Esophagus squamous epithelium (tissue), 5 donors: Measurements from ENCODE around the gene RASGRP4. TPM values are rescaled to one million over a fixed set of nuclear protein-coding genes. Genes with fewer than 3 reads are reported as not detected.

Experiments used
- DNase-seq: peaks from one replicate; lab custom pipeline; 2025; lab: John Stamatoyannopoulos, UW
- H3K27ac ChIP-seq, 4 donors: fragments of 200-600 bp; sonication (generic); one replicate each; pipeline ENCODE4 v1.5.1; 2016 to 2019; ENCODE audit warnings: mild to moderate bottlenecking in 1 of 4
- H3K27me3 ChIP-seq, 4 donors: fragments of 200-600 bp; sonication (generic); 1 replicate in 3 of 4; 2 replicates in 1 of 4; pipeline versions ENCODE4 v1.5.1 to v1.6.0; 2017 to 2021; ENCODE audit warnings: antibody characterized with exemption in 1 of 4
- H3K36me3 ChIP-seq, 3 donors: fragments of 200-600 bp; sonication (generic); one replicate each; pipeline ENCODE4 v1.5.1; 2016 to 2019
- H3K4me1 ChIP-seq, 3 donors: fragments of 200-600 bp; sonication (generic); one replicate each; pipeline ENCODE4 v1.5.1; 2017 to 2019
- H3K4me3 ChIP-seq, 4 donors: fragments of 200-600 bp; sonication (generic); 1 replicate in 3 of 4; 2 replicates in 1 of 4; pipeline ENCODE4 v1.5.1; 2016 to 2019; ENCODE audit warnings: mild to moderate bottlenecking in 2 of 4, moderate library complexity in 1 of 4
- H3K9me3 ChIP-seq, 3 donors: fragments of 200-600 bp; sonication (generic); one replicate each; pipeline ENCODE4 v1.5.1; 2016 to 2019
- POLR2A ChIP-seq, 4 donors: fragments of 450-650 bp; IDR thresholded peaks; one replicate each; pipeline ENCODE4 v1.6.1; 2017; ENCODE audit warnings: antibody characterized with exemption in 4 of 4, mild to moderate bottlenecking in 4 of 4, moderate library complexity in 3 of 4
- WGBS, 2 donors: methylation state at CpG; one replicate each; pipeline ENCODE4 v1.1.5; 2018; 5-methylcytosine and 5-hydroxymethylcytosine counted together
- intact Hi-C: fragments of 100-400 bp; cut with DNase I; formaldehyde crosslinking; loops from one replicate; pipeline ENCODE4 v1.15.0; 2022
- total RNA-seq, 4 donors: library from RNA; depleted of rRNA; stranded (reverse); fragments of >200 nt; gene quantifications; one replicate each; pipeline ENCODE4 v1.1.0, GENCODE V29; 2016
- TF ChIP-seq, protein P1 (sequence below), 6 experiments: fragments of 450-650 bp in 4 of 6; fragments of 200-600 bp in 2 of 6; sonication (generic) in 2 of 6; IDR thresholded peaks; one replicate each; pipeline ENCODE4 v1.5.1; 2016 to 2019; ENCODE audit warnings: antibody characterized with exemption in 6 of 6, mild to moderate bottlenecking in 4 of 6, moderate library complexity in 4 of 6
- donor health status: DM: yes; HTN: yes; CAD: no.

The RASGRP4 gene
- total RNA-seq, 4 donors from 2014 or later: 0.35 to 4.2 (median 0.64) TPM; not detected in 1

- Histone ChIP-seq H3K27ac (no peak overlapping the region), H3K4me3 (no peak overlapping the region), H3K27me3 (peaks cover 0 to 69% (median 0%) of the 10 kb centered on the region in 4 donors), H3K9me3 (no peaks in the 10 kb centered on the region), H3K4me1 (peaks cover 24 to 57% (median 30%) of the 10 kb centered on the region in 3 donors), H3K36me3 (no peaks in the 10 kb centered on the region)
- no peak for DNase-seq
- intact Hi-C loops: no loop called here
- 49 to 56% methylated on average over 6 to 7 of the region's 8 CpGs for WGBS, 2 donors
- TF ChIP-seq, protein P1, sequence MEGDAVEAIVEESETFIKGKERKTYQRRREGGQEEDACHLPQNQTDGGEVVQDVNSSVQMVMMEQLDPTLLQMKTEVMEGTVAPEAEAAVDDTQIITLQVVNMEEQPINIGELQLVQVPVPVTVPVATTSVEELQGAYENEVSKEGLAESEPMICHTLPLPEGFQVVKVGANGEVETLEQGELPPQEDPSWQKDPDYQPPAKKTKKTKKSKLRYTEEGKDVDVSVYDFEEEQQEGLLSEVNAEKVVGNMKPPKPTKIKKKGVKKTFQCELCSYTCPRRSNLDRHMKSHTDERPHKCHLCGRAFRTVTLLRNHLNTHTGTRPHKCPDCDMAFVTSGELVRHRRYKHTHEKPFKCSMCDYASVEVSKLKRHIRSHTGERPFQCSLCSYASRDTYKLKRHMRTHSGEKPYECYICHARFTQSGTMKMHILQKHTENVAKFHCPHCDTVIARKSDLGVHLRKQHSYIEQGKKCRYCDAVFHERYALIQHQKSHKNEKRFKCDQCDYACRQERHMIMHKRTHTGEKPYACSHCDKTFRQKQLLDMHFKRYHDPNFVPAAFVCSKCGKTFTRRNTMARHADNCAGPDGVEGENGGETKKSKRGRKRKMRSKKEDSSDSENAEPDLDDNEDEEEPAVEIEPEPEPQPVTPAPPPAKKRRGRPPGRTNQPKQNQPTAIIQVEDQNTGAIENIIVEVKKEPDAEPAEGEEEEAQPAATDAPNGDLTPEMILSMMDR (IDR thresholded peaks at IDR 0.05): no peak
- TF ChIP-seq POLR2A (IDR thresholded peaks at IDR 0.05): no peak
Observed at GRCh38 chr19:38391911-38392464, 34.0 kb downstream of the RASGRP4 start.

- Histone ChIP-seq H3K4me3 (no peak overlapping the region), H3K27me3 (peaks cover 0 to 69% (median 0%) of the 10 kb centered on the region in 4 donors), H3K4me1 (peaks cover 30 to 61% (median 34%) of the 10 kb centered on the region in 3 donors), H3K27ac (peak overlapping the region in 2 of 4 donors; percentile 82 to 89), H3K9me3 (no peaks in the 10 kb centered on the region), H3K36me3 (peaks cover 0 to 7% (median 0%) of the 10 kb centered on the region in 3 donors)
- WGBS, 2 donors: 65 to 75% methylated on average over 7 to 8 of the region's 22 CpGs
- TF ChIP-seq POLR2A (IDR thresholded peaks at IDR 0.05): no peak
- TF ChIP-seq, protein P1 (IDR thresholded peaks at IDR 0.05): no peak
- no peak for DNase-seq
- intact Hi-C loops: no loop called here
Observed at GRCh38 chr19:38389957-38390924, 35.8 kb downstream of the RASGRP4 start.

GRCh38 chr19:38389101-38389925 is 36.7 kb downstream of the RASGRP4 start:
- no peak for TF ChIP-seq POLR2A (IDR thresholded peaks at IDR 0.05)
- TF ChIP-seq, protein P1 (IDR thresholded peaks at IDR 0.05): no peak
- intact Hi-C loops: no loop called here
- peaks cover 28 to 52% (median 34%) of the 10 kb centered on the region in 3 donors for H3K4me1 ChIP-seq
- WGBS, 2 donors: 1 to 7% methylated on average over 10 to 16 of the region's 28 CpGs
- H3K27me3 ChIP-seq: peaks cover 0 to 69% (median 0%) of the 10 kb centered on the region in 4 donors
- no peaks in the 10 kb centered on the region for H3K9me3 ChIP-seq
- peaks cover 0 to 16% (median 0%) of the 10 kb centered on the region in 3 donors for H3K36me3 ChIP-seq
- H3K4me3 ChIP-seq: peak overlapping the region in 3 of 4 donors; percentile 46 to 69 (median 57)
- no peak for DNase-seq
- H3K27ac ChIP-seq: peak overlapping the region in 3 of 4 donors; percentile 74 to 89 (median 82)

DNA sequence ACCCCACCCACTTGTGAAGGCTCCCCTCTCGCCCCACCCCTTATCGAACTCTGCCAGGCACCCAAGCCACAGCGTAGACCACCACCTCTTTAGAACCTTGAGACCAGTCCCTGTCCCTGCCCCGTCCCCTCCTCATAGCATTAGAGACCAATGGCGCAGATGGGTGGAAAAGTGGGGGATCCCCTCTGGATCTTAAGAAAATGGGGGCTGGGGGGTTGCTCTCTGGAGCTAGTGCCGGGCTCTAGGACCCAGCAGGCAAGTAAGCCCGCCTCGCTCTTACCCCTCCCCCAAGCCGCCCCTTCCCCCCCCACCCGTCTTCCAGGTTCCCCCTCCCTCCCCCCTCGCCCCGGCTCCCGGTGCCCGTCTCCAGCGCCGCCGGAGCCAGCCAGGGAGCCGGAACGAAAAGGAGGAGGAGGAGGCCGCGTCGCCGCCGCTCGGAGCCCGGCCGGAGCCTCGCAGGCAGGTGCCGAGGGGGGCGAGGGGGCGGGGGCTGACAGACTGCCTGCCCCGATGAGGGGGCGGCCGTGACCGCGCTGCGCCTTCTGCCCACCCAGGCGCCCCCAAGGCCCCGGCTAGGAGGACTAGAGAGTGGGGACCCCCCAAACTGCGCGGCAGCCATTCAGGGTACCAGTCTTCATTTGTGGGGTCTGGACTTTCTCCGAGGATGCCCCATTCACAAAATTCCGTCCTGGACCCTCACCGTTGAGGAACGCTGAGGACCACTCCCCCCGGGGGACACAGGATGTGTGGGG is 37.5 kb downstream of the RASGRP4 start, which contains the start of gene SPRED3:
Gene SPRED3, plus strand, starts transcription at position 349 of the 752 bp plus-strand sequence. CDS start 1,606 bp downstream, outside the sequence.
- DNase-seq: no peak
- Histone ChIP-seq H3K9me3 (no peaks in the 10 kb centered on the region), H3K27me3 (peaks cover 0 to 69% (median 0%) of the 10 kb centered on the region in 4 donors), H3K36me3 (peaks cover 0 to 24% (median 3%) of the 10 kb centered on the region in 3 donors), H3K27ac (peak within 1 kb of the TSS; percentile 71 to 89 (median 78)), H3K4me3 (peak within 1 kb of the TSS; percentile 38 to 69 (median 52)), H3K4me1 (peaks cover 28 to 50% (median 34%) of the 10 kb centered on the region in 3 donors)
- 0% methylated on average over 4 to 25 of the region's 46 CpGs for WGBS, 2 donors
- intact Hi-C loops: no loop called here
- TF ChIP-seq, protein P1 (IDR thresholded peaks at IDR 0.05): no peak
- TF ChIP-seq POLR2A (IDR thresholded peaks at IDR 0.05): no peak
